ENCODE measurements around the gene CLOCK.
A peak's percentile ranks its signal among the peaks of the same experiment; 100 is the strongest.

DNA sequence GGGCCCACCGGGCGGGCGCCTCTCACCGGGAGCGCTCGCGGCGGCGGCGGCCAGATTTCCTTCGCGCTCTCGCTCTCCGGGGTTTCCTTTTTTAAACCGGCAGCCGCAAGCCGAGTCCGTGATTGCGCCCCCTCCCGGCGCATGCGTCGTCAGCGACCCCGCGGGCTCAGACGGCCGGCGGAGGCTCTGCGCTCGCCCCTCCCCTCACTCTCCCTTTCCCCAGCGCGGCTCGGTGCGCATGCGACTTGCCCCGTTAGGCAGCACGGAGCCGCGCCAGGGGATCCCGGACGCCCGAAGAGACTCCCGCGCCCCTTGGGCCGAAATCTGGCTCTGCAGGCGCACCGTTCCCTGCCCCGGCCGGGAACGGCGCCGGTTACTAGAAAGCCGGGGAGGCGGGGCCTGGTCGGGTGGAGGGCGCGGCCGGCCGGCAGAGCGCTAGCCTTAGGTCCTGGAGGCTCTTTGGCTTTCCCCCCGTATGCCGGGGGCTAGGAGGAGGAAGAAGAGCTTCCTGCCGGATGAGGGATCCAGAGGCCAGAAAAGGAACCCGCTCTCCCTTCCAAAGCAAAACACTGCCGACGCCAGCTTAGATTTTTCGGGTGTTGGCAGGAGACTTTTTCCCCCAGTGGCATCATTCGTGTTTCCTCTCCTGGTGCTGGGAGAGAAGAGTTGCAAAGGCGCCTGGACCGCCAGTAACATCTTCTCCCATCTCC, at the start of gene CLOCK:
- TF ChIP-seq CTCF (IDR thresholded peaks at IDR 0.05) (peak; percentile 66), ZFX (IDR thresholded peaks at IDR 0.05; ENCODE audit: borderline replicate concordance) (no peak)

Data from 22Rv1 (cell line).